ENCODE measurements around the gene FSHB.
"Not testable (repeated sequence)": the region's sequence is repeated elsewhere in the genome, so short reads cannot be mapped to it uniquely, and the experiment has no call there.

FSHB gene

DNA sequence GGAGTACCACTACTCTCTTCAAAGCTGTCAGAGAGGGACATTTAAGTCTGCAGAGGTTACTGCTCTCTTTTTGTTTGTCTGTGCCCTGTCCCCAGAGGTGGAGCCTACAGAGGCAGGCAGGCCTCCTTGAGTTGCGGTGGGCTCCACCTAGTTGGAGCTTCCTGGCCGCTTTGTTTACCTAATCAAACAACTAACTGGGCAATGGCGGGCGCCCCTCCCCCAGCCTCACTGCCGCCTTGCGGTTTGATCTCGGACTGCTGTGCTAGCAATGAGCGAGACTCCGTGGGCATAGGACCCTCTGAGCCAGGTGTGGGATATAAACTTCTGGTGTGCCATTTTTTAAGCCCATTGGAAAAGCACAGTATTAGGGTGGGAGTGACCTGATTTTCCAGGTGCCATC, 37.8 kb downstream of the FSHB start:
- not testable (repeated sequence) for DNase-seq (ENCODE audit: low read depth in 2 of 2)

DNA sequence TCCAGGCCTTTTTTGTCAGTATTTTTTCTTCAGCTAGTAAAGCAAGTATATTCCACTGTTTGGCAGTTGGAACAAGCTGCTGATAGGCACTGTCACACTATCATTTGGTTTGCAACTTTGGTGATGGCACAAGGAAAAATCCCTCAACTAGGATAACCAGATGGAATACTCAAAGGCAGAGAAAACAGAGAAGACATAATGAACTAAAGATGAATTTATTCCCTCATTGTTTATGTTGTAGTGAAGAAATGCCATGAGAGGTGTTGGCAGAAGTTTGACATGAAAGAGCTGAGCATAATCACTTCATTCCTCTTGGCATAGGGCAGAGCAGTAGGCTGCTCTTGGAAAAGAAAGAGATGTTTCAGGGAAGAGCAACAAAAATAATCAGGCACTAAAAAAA, 39.9 kb downstream of the FSHB start:
- no peak for DNase-seq (ENCODE audit: low read depth in 2 of 2)

DNA sequence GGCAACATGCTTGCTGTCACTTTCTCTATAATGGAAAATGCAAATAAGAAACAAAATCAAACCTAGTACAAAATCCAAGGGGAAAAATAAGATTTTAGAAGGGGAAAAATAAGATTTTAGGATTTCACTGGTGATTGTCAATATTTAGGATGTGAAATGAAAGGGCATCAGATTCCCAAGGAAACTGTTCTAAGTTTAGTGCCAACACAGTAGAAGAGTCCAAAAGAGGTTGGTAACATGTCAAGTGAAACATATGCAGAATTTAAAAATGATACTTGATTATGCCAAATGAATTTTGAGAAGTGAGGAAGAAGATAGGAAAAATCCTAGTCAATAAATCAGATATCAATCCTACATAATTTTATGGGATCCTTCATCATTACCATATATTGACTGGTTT, 46.4 kb downstream of the FSHB start:
- DNase-seq (ENCODE audit: low read depth in 2 of 2) = no peak

DNA sequence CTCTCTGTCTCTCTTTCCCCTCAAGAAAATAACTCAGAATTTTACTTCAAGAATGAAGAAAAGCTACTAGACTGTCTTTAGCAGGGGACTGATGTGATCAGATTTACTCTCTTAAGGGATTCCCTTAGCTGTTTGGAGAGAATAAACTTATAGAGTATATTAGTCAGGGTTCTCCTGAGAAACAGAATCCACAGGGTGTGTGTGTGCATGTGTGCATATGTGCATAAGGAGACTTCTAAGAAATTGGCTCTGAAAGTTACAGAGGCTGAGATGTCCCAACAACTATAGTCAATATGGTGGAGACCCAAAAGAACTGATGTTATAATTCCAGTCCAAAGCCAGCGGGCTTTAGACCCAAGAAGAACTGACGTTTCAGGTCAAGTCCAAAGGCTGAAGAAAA, 49.0 kb downstream of the FSHB start:
- DNase-seq (ENCODE audit: low read depth in 2 of 2) = no peak

DNA sequence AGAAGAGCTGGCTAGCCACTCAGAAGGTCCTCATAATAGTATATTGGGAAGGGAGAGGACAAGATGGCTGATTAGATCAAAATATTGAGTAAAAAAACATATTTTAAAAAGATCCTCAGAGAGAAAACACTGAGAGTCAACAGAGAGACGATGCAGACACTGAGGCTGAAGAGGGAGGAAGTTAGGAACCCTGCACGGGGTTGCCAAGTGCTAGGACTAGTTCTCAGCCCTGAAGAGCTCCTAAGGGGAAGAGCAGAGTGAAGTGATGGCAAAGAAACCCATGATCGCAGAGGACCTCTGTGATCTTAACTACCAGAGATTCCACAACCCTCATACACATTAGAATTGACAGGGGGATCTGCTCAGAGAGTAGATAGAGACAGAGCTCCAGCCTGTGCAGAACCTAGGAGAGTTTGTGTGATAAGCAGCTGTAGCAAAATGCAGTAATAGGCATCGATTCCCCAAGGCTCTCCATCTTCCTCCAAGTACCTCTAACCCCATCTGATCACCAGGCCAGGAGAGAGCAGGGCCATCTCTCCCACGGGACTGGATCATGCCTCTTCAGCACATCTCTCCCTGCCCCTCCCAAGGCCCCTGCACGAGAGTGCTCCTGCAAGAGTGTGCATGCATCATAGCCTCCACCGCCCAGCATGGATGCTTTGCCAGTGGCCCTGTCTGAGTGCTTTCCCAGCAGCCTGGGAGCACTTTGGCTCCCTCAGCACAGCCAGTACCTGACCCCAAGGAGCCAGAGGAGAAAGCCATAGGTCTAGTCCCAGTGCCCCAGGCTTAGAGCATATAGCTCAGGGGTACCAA, 50.9 kb downstream of the FSHB start:
- no peak for DNase-seq (ENCODE audit: low read depth in 2 of 2)

DNA sequence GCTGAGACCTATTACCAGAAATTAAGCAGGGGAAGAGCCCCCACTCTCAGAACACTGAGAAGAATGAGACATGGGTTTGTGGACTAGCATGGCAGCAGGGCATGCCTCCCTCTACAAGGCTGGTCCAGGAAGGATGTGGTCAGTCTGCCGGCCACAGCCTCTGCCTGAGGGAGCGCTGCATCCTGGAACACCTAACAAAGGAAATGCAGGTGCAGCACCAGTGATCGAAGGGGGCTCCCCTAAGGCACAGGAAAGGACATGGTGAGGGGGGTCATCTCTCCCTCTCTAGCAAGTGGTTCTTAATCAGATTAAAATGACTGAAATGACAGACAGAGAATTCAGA, 51.4 kb downstream of the FSHB start:
- DNase-seq (ENCODE audit: low read depth in 2 of 2) = no peak

Measured in activated CD8-positive, alpha-beta memory T cell treated with anti-CD3 and anti-CD28 coated beads for 4 hours (primary cell).